ENCODE data around the gene BPIFA2. TPM values are rescaled to one million over a fixed set of nuclear protein-coding genes. Genes with fewer than 3 reads are reported as not detected.

The BPIFA2 gene
- total RNA-seq, 4 donors from 2014 or later, result not detected

DNA sequence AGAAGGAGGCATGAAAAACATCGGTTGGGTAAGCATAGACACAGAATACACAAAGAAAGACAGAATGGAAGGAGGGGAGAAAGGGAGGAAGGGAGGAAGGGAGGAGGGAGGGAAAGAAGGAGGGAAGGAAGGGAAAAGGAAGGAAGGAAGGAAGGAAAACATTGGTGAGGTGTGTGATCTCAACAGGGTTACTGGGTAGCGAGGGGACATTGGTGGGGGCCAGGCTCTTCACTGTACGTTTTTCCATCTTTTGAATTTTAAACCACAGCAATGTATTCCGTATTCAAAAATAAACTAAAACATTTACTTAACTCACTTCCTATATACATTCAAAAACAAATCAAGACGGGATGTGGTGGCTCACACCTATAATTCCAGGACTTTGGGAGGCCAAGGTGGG is 20.7 kb upstream of the BPIFA2 start:
- no peak for TF ChIP-seq CTCF (IDR thresholded peaks at IDR 0.05; ENCODE audit: low read depth)

GRCh38 chr20:33148040-33148439 is 19.9 kb upstream of the BPIFA2 start:
- no peak for TF ChIP-seq CTCF (IDR thresholded peaks at IDR 0.05; ENCODE audit: low read depth)

- TF ChIP-seq CTCF (IDR thresholded peaks at IDR 0.05; ENCODE audit: low read depth), result no peak
Measured at GRCh38 chr20:33154252-33154651, 13.7 kb upstream of the BPIFA2 start.

DNA sequence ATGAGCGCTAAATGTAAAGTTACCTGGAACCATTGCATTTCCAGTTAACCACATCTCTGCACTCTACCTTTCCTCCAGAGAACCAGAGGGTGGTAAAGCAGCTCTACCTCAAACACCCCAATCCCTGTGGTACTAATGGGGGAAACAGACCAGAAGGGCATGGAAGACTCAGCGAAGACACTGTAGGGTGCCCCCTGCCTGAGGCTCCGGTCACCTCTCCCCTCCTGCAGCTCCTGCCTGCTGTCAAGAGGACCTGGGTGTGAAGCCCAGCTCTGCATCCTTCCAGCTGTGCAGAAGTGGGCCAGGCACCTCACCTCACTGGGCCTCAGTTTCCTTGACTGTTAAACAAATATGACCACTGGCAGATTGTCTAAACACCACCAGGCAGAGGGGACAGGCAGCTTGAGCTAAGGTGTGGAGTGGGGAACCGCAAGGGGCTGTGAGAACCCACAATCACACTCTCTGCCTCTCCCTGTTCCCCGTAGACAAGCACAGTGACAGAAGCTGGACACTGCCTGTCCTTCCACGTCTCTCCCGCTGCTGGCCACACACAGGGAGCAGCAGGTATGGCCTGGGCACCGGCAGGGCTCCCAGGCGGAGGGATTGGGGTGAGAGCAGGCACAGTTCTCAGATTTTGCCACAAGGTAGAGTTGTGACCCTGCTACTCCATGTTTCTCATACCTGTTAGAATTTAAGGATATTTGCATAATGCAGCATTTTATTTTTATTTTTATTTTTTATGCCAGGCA is 9.1 kb upstream of the BPIFA2 start:
- TF ChIP-seq CTCF (IDR thresholded peaks at IDR 0.05; ENCODE audit: low read depth), result no peak

GRCh38 chr20:33159713-33160112 is 8.2 kb upstream of the BPIFA2 start:
- TF ChIP-seq CTCF (IDR thresholded peaks at IDR 0.05; ENCODE audit: low read depth), result no peak

DNA sequence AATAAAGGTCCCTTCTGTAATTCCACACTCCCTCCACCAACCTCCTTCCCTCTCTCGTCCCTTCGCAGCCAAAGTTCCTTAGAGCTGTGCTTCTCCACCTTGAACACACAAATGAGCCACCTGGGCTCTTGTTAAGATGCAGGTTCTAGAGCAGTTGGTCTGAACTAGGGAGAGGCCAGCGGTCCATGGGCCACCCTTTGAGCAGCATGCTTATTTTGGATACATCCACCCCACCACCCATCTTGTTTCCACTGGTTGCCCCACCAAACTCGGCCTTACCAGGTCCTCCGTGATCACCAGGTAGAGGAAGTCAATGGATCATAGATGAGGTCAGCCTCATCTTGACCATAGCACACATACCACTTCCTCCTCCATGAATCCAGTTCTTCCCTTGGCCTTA is 7.3 kb upstream of the BPIFA2 start:
- no peak for TF ChIP-seq CTCF (IDR thresholded peaks at IDR 0.05; ENCODE audit: low read depth)

DNA sequence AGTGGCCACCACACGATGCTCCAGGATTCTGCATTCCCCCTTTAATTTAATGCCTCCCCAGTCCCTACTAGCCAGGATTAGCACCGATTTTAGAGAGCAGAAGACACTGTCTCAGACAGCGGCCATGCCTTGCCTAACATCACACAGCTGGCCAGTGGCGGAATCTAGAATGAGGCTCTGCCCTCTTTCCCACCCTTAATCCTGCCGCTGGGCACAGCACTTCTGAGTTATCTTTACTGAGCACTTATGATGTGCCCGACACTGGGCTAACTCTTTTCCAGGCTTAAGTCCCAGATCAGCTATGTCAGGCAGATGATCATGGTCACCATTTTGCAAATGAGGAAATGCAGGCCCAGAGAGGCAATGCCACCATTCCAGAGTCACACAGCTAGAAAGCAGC is 5.6 kb upstream of the BPIFA2 start:
- TF ChIP-seq CTCF (IDR thresholded peaks at IDR 0.05; ENCODE audit: low read depth), result no peak
